ENCODE results near the gene TCF15.
A peak's percentile ranks its signal among the peaks of the same experiment; 100 is the strongest.
"Not testable (repeated sequence)": the region's sequence is repeated elsewhere in the genome, so short reads cannot be mapped to it uniquely, and the experiment has no call there.

The TCF15 gene

GRCh38 chr20:610130-611046, at the start of gene TCF15:
TCF15 (minus strand) TSS chr20:610309; CDS start chr20:610237, 72 bp downstream.
- DNase-seq = no peak

GRCh38 chr20:658731-659291, 48.7 kb upstream of the TCF15 start:
- no peak for DNase-seq

DNA sequence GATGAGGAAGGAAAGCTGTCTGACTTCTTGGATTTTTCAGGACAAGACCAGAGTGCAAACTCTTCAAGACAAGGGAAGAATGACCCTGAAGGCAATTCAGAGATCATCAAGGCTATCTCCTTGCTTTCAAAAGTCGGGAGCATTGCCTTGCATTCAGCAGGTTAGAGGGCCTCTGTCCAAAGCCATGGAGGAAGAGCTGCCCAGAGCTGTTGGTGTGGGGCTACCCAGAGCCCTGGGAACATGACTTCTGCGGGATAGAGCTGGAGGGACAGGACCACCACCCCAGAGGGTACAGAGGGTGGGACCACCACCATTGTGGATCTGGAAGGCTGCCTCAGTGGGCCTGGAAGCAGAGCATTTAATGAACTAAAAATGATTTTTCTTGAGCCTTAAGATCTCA, 48.1 kb upstream of the TCF15 start:
- DNase-seq = no peak

DNA sequence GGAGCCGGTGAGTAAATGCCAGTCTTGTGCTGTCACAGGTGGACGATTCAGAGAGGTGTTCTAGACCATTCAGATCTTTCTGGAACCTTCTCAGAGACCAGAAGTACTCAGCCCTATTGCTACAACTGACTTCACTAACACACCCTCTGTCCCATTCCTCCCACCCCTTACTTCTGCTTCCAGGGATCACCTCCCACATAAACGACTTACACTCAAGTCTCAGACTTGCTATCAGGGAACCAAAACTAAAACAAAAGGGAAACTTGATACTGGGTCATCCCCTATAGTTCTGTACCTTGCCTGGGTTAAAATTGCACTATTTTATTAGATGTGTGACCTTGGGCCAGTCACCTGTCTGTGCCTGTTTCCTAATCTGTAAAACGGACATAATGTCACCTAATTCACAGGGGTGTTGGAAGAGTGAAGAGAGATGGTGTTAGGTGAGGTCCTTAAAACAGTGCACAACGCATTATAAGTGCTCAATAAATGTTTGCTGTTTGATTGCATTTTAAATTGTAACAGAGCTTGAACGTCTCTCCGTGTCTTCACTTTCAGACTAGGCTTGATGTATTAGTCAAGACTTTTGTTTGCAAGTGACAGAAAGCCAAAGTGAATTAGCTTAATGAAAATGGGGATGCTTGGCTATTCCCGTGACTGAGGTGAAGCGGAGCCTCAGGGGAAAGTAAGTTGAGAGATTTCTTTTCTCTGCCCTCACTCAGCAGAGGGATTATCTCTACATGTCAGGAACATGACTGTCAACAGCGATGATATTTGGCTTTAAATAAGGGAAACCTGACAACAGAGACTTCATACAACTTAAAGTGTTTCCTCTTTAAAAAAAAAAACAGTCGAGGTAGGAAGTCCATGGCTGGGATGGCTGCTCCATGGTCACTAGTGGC, 45.9 kb upstream of the TCF15 start:
- DNase-seq = no peak

GRCh38 chr20:654417-654750, 44.3 kb upstream of the TCF15 start:
- DNase-seq = no peak

DNA sequence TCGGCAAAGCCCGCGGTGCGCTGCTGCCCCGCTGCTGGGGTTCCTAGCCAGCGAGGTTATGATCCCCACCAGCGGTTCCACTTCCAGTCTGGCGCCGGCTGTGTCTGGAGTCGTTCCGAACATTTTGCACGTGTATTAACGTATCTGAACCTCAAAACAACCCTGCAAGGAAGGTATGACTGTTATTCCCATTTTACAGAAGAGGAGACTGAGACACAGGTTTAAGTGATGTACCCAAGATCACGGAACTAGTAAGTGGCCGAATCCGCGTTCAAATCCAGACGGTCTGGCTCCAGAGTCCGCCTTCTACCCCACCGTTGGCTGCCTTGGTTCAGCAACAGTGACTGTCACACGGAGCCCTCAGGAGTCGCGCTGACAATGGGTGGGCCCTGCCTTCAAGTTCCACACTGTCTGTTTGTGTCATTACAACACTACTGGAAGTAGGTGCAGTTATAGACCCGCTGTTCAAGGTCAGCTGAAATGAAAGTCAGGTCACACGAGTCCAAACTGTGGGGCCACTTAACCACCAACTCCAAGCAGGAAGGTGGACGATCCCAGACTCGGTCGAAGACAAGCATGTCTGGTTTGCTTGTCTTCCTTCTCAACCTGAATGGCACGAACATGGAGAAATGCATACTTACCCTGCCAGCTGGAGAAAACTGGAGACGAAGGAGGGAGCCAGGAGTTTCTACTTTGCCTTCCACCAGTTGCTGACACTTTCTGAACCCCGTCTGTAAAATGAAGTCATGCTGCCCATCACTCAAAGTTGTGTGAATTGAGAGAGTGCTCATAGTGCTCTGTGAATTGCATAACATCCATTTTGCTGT, 43.7 kb upstream of the TCF15 start:
- DNase-seq = no peak

DNA sequence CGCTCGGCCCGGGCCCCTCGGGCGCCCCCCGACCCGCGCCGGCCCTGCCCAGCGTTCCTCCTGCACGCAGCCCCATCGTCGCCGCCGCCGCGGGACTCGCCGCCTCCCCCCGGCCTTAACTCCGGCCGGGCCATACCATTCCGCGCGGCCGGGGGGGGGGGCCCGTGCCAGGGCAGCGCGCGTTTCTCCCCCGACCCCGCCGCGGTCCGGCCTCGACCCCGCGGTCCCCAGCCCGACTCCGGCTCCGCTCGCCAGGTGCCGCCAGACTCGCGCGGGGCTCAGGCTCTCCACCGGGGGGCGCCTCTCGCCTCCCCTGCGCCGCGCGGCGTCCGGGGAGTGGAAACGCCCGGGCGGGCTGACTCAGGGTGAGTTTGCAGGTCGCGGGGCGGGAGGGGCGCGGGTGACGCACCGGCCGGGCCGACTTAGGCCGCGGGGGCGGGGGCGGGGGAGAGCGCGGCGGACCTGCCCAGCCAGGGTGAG, 43.0 kb upstream of the TCF15 start, which contains the start of gene SRXN1:
SRXN1 (minus strand) TSS at position 91 of the 480 bp plus-strand sequence; CDS start at position 76, 15 bp downstream.
- peak; percentile 93 for DNase-seq

- no peak for DNase-seq
Observed at GRCh38 chr20:652615-653109, 42.6 kb upstream of the TCF15 start.

GRCh38 chr20:651713-652614, 41.9 kb upstream of the TCF15 start:
- DNase-seq = no peak

DNA sequence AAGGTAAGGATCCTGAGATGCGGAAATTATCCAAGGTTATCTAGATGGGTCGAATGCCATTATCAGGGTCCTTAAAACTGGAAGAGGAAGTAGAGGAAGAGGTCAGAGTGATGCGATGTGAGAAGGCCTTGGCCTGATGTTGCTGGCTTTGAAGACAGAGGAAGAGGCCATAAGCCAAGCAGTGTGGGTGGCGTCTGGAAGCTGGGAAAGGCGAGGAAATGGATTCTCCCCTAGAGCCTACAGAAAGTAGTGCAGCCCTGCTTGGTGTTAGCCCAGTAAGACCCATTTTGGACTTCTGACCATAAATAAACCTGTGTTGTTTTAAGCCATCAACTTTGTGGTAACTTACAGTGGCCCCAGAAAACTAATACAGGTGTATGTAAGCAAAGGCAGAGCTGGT, 40.8 kb upstream of the TCF15 start:
- no peak for DNase-seq

- no peak for DNase-seq
Observed at GRCh38 chr20:650281-650680, 40.2 kb upstream of the TCF15 start.

GRCh38 chr20:647479-648019, 37.4 kb upstream of the TCF15 start:
- no peak for DNase-seq

DNA sequence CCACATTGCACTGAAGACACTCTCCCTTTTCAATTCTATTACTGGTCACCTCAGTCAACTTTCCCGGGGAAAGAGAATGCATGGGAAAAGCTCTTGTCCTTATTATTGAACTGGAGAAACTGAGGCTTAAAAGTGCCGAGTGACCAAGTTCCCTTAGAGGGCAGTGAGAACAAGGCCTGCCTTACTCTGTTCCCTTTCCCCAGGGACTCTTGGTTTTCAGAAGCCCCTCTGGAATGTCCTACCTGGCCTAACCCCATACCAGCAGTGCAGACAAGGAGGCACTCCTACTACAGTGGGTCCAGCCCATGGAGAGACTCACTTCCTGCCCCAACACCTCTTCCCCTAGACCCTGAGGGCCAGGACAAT, 36.7 kb upstream of the TCF15 start:
- DNase-seq = no peak

- DNase-seq = no peak
Observed at GRCh38 chr20:646107-646867, 36.2 kb upstream of the TCF15 start.

GRCh38 chr20:645318-646106, 35.4 kb upstream of the TCF15 start:
- no peak for DNase-seq

- DNase-seq = no peak
Observed at GRCh38 chr20:644692-645317, 34.7 kb upstream of the TCF15 start.

DNA sequence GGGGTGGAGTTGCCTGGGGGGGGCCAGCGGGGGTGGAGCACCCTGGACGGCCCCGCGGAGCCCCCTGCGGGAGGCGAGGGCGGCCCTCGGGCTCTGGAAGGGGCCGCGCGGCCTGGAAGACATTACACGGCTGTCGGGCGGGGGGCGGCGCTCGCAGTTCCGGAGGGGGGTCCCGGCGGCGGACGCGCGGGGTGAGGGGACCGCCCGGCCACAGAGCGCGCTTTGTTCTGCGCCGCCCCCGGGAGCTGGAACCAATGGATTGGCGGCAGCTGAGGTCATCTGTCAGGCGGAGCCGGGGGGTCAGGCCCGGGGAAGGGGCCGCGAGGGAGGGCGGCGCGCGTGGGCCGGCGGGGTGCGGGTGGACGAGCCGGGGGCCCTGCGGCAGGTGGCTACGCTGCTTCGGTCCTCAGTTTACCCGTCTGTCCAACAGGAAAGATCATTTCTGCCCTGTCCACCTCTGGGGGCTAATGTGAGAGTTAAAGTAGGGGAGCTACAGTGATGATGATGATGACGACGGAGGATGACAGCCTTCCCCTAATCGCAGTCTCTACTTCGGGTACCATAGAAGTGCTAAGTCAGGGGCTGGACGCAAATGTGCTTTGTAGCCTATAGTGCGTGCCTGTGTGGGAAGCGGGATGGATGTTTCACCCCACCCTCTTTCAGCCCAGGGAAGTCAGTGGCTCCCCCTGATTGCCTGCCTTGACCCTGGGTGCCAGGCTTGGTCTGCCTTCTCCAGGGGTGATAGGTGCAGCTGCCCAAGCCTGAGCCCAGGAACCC, 32.5 kb upstream of the TCF15 start:
- DNase-seq = no peak

DNA sequence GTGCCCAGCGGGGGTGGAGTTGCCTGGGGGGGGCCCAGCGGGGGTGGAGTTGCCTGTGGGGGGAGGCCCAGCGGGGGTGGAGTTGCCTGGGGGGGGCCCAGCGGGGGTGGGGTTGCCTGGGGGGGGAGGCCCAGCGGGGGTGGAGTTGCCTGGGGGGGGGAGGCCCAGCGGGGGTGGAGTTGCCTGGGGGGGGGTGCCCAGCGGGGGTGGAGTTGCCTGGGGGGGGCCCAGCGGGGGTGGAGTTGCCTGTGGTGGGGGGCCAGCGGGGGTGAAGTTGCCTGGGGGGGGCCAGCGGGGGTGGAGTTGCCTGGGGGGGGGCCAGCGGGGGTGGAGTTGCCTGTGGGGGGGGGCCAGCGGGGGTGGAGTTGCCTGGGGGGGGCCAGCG, 31.9 kb upstream of the TCF15 start:
- not testable (repeated sequence) for DNase-seq

All from amniotic stem cell (primary cell).